ENCODE measurements around the gene HCK. TPM values are rescaled to one million over a fixed set of nuclear protein-coding genes. Genes with fewer than 3 reads are reported as not detected.

The HCK gene
- total RNA-seq, 1 experiment from 2014 or later, result 0.17 TPM

GRCh38 chr20:32130352-32130751 is 78.3 kb downstream of the HCK start (continued):
- TF ChIP-seq, protein P1, sequence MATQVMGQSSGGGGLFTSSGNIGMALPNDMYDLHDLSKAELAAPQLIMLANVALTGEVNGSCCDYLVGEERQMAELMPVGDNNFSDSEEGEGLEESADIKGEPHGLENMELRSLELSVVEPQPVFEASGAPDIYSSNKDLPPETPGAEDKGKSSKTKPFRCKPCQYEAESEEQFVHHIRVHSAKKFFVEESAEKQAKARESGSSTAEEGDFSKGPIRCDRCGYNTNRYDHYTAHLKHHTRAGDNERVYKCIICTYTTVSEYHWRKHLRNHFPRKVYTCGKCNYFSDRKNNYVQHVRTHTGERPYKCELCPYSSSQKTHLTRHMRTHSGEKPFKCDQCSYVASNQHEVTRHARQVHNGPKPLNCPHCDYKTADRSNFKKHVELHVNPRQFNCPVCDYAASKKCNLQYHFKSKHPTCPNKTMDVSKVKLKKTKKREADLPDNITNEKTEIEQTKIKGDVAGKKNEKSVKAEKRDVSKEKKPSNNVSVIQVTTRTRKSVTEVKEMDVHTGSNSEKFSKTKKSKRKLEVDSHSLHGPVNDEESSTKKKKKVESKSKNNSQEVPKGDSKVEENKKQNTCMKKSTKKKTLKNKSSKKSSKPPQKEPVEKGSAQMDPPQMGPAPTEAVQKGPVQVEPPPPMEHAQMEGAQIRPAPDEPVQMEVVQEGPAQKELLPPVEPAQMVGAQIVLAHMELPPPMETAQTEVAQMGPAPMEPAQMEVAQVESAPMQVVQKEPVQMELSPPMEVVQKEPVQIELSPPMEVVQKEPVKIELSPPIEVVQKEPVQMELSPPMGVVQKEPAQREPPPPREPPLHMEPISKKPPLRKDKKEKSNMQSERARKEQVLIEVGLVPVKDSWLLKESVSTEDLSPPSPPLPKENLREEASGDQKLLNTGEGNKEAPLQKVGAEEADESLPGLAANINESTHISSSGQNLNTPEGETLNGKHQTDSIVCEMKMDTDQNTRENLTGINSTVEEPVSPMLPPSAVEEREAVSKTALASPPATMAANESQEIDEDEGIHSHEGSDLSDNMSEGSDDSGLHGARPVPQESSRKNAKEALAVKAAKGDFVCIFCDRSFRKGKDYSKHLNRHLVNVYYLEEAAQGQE (IDR thresholded peaks at IDR 0.05; ENCODE audit: low read depth), result no peak
- TF ChIP-seq EZH2 (IDR thresholded peaks at IDR 0.05), result no peak

DNA sequence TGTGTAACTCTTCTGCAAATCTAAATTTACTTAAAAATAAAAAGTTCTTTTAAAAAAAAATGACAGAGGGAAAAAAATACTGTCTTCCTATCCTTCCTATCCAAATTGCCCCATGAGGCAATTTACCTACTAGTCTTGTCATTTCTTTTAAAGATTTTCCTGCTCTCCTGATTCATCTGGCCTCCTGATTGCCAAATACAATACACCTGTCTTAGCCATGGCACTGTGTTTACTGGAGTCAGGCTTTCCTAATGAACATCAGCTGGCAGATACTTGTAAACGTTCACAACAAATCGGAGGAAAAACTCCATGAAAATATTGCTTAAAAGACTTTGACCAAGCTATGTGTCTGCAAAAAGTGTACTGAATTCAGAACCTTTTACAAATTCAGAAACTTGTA is 78.9 kb downstream of the HCK start:
- Histone ChIP-seq H3K27me3 (ENCODE audit: insufficient read depth, low read length) (no peaks in the 10 kb centered on the region), H3K9me2 (ENCODE audit: insufficient read depth) (no peaks in the 10 kb centered on the region), H3K36me3 (ENCODE audit: control insufficient read depth in 1 of 2, insufficient read depth in 2 of 2, low read length in 2 of 2) (peaks cover 0 to 2% of the 10 kb centered on the region in 2 experiments; a peak in 2 of 4 replicates), H3K4me2 (ENCODE audit: low read length) (no peak overlapping the region), H3K4me1 (ENCODE audit: control insufficient read depth in 1 of 2, insufficient read depth in 2 of 2, low read length in 2 of 2) (no peaks in the 10 kb centered on the region), H3K9me3 (ENCODE audit: control insufficient read depth in 1 of 2, insufficient read depth in 1 of 2, low read depth in 1 of 2, low read length in 2 of 2) (no peaks in the 10 kb centered on the region), H3K4me3 (replicated peaks in 1 of 2; ENCODE audit: low read depth in 1 of 2, low read length in 2 of 2) (no peak overlapping the region), H3K79me2 (ENCODE audit: insufficient read depth, low read length) (peaks cover 77% of the 10 kb centered on the region), H3K27ac (ENCODE audit: low read depth, low read length) (no peak overlapping the region), H3K9ac (ENCODE audit: low read length) (no peak overlapping the region), H2AFZ (ENCODE audit: low read depth, low read length, poor library complexity, severe bottlenecking) (no peak overlapping the region), H4K20me1 (ENCODE audit: insufficient read depth) (no peaks in the 10 kb centered on the region)
- DNase-seq (ENCODE audit: low read depth, low spot score), result no peak
- no peak for ATAC-seq
- BruUV-seq (replicated peaks), result no TSS peak
- RAD21 ChIA-PET (ENCODE audit: low non-redundant PET in 1 of 2, low total read pairs in 2 of 2, uncharacterized antibody in 2 of 2, unreplicated experiment in 2 of 2), result no interaction called here
- TF ChIP-seq, protein P2, sequence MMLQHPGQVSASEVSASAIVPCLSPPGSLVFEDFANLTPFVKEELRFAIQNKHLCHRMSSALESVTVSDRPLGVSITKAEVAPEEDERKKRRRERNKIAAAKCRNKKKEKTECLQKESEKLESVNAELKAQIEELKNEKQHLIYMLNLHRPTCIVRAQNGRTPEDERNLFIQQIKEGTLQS (IDR thresholded peaks at IDR 0.05), result no peak
- TF ChIP-seq RAD21 (IDR thresholded peaks at IDR 0.05; ENCODE audit: low read depth) (no peak), SP1 (IDR thresholded peaks at IDR 0.05; ENCODE audit: low read depth) (no peak), CEBPB (IDR thresholded peaks at IDR 0.05; ENCODE audit: low read depth) (no peak), ZFX (IDR thresholded peaks at IDR 0.05) (no peak)
- CTCF ChIA-PET, result no interaction called here
- POLR2A ChIA-PET, result interaction anchor here (0.7 kb wide), 1 partner anchor 40 kb away, joined by 3 read pairs; no protein-coding TSS in a partner anchor
- intact Hi-C loops (cut with micrococcal nuclease), result no loop called here
